GM12892 (cell line): ENCODE data around the gene UBD.

ENCODE experiments used
- POLR2A ChIP-seq: IDR thresholded peaks from 2 replicates; pipeline ENCODE4 v1.6.1; 2011; ENCODE audit warnings: low read depth, low read length, control low read depth
- POLR2AphosphoS5 ChIP-seq: IDR thresholded peaks from 2 replicates; pipeline ENCODE4 v1.6.1; 2011; ENCODE audit warnings: low read depth, low read length, control low read depth

DNA sequence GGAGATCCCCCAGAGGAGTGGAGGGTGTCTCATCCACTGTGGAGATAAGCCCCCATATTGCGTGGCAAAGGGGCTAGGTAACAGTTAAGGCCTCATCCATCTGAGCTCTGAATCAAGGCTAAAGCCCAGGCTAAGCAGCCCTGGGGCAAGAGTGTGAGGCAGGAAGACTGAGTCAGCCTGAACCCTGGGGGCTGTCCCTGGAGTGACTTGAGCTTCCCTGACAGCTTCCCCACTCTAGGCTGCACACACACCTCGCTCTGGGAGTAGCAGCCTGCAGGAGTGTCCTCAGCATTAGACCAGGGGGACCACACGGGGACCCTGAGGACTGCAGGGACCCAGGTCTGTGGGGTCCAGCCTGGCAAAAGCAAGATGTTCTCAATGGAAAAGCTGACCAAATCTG, 27.9 kb downstream of the UBD start:
- no peak for TF ChIP-seq POLR2AphosphoS5
- TF ChIP-seq POLR2A: no peak
